ENCODE data around the gene HAGHL.

GRCh38 chr16:777826-778225 is 50.9 kb downstream of the HAGHL start:
- TF ChIP-seq, protein P1, sequence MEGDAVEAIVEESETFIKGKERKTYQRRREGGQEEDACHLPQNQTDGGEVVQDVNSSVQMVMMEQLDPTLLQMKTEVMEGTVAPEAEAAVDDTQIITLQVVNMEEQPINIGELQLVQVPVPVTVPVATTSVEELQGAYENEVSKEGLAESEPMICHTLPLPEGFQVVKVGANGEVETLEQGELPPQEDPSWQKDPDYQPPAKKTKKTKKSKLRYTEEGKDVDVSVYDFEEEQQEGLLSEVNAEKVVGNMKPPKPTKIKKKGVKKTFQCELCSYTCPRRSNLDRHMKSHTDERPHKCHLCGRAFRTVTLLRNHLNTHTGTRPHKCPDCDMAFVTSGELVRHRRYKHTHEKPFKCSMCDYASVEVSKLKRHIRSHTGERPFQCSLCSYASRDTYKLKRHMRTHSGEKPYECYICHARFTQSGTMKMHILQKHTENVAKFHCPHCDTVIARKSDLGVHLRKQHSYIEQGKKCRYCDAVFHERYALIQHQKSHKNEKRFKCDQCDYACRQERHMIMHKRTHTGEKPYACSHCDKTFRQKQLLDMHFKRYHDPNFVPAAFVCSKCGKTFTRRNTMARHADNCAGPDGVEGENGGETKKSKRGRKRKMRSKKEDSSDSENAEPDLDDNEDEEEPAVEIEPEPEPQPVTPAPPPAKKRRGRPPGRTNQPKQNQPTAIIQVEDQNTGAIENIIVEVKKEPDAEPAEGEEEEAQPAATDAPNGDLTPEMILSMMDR (IDR thresholded peaks at IDR 0.05): no peak
- no peak for TF ChIP-seq POLR2A (IDR thresholded peaks at IDR 0.05)

All from adrenal gland (tissue), 5 donors.